Measurements from ENCODE around the gene ZNF83. TPM values are rescaled to one million over a fixed set of nuclear protein-coding genes. Genes with fewer than 3 reads are reported as not detected.

Gene ZNF83
- total RNA-seq, 1 experiment from 2014 or later = 5.3 TPM

- DNase-seq = no peak
- no peak for TF ChIP-seq CTCF (IDR thresholded peaks at IDR 0.05; ENCODE audit: unreplicated experiment)
- Mint-ChIP-seq H3K4me3 (ENCODE audit: low read depth, unreplicated experiment) (no peak overlapping the region), H3K27ac (ENCODE audit: unreplicated experiment) (no peak overlapping the region), H3K9me3 (ENCODE audit: low read depth, unreplicated experiment) (peaks cover 16% of the 10 kb centered on the region), H3K27me3 (ENCODE audit: unreplicated experiment) (no peaks in the 10 kb centered on the region), H3K36me3 (ENCODE audit: insufficient read depth, unreplicated experiment) (no peaks in the 10 kb centered on the region), H3K4me1 (ENCODE audit: low read depth, unreplicated experiment) (no peaks in the 10 kb centered on the region)
- CTCF ChIA-PET = no interaction called here
- intact Hi-C loops (cut with micrococcal nuclease; ENCODE audit: unreplicated experiment) = no loop called here
- BruUV-seq (replicated peaks) = no TSS peak
Observed at GRCh38 chr19:52658595-52658994, 20.4 kb upstream of the ZNF83 start.

GRCh38 chr19:52653161-52653560 is 15.0 kb upstream of the ZNF83 start:
- H3K27me3 Mint-ChIP-seq (ENCODE audit: unreplicated experiment) = no peaks in the 10 kb centered on the region
- no peaks in the 10 kb centered on the region for H3K36me3 Mint-ChIP-seq (ENCODE audit: insufficient read depth, unreplicated experiment)
- H3K4me3 Mint-ChIP-seq (ENCODE audit: low read depth, unreplicated experiment) = no peak overlapping the region
- BruUV-seq (replicated peaks) = no TSS peak
- no peak for DNase-seq
- H3K27ac Mint-ChIP-seq (ENCODE audit: unreplicated experiment) = no peak overlapping the region
- TF ChIP-seq CTCF (IDR thresholded peaks at IDR 0.05; ENCODE audit: unreplicated experiment) = no peak
- intact Hi-C loops (cut with micrococcal nuclease; ENCODE audit: unreplicated experiment) = no loop called here
- CTCF ChIA-PET = no interaction called here
- H3K4me1 Mint-ChIP-seq (ENCODE audit: low read depth, unreplicated experiment) = no peaks in the 10 kb centered on the region
- peaks cover 24% of the 10 kb centered on the region for H3K9me3 Mint-ChIP-seq (ENCODE audit: low read depth, unreplicated experiment)

GRCh38 chr19:52651956-52652355 is 13.8 kb upstream of the ZNF83 start:
- no peaks in the 10 kb centered on the region for H3K27me3 Mint-ChIP-seq (ENCODE audit: unreplicated experiment)
- H3K4me1 Mint-ChIP-seq (ENCODE audit: low read depth, unreplicated experiment) = no peaks in the 10 kb centered on the region
- no TSS peak for BruUV-seq (replicated peaks)
- intact Hi-C loops (cut with micrococcal nuclease; ENCODE audit: unreplicated experiment) = no loop called here
- H3K9me3 Mint-ChIP-seq (ENCODE audit: low read depth, unreplicated experiment) = peaks cover 30% of the 10 kb centered on the region
- H3K27ac Mint-ChIP-seq (ENCODE audit: unreplicated experiment) = no peak overlapping the region
- TF ChIP-seq CTCF (IDR thresholded peaks at IDR 0.05; ENCODE audit: unreplicated experiment) = no peak
- CTCF ChIA-PET = no interaction called here
- H3K4me3 Mint-ChIP-seq (ENCODE audit: low read depth, unreplicated experiment) = no peak overlapping the region
- no peak for DNase-seq
- no peaks in the 10 kb centered on the region for H3K36me3 Mint-ChIP-seq (ENCODE audit: insufficient read depth, unreplicated experiment)

GRCh38 chr19:52648336-52649016 is 10.3 kb upstream of the ZNF83 start:
- H3K36me3 Mint-ChIP-seq (ENCODE audit: insufficient read depth, unreplicated experiment) = no peaks in the 10 kb centered on the region
- DNase-seq = no peak
- BruUV-seq (replicated peaks) = no TSS peak
- H3K4me1 Mint-ChIP-seq (ENCODE audit: low read depth, unreplicated experiment) = no peaks in the 10 kb centered on the region
- no peak overlapping the region for H3K4me3 Mint-ChIP-seq (ENCODE audit: low read depth, unreplicated experiment)
- CTCF ChIA-PET = no interaction called here
- intact Hi-C loops (cut with micrococcal nuclease; ENCODE audit: unreplicated experiment) = no loop called here
- no peaks in the 10 kb centered on the region for H3K27me3 Mint-ChIP-seq (ENCODE audit: unreplicated experiment)
- H3K9me3 Mint-ChIP-seq (ENCODE audit: low read depth, unreplicated experiment) = peaks cover 30% of the 10 kb centered on the region
- no peak overlapping the region for H3K27ac Mint-ChIP-seq (ENCODE audit: unreplicated experiment)
- TF ChIP-seq CTCF (IDR thresholded peaks at IDR 0.05; ENCODE audit: unreplicated experiment) = no peak

All from Calu3 (cell line).